ENCODE data around the gene TGM3.

DNA sequence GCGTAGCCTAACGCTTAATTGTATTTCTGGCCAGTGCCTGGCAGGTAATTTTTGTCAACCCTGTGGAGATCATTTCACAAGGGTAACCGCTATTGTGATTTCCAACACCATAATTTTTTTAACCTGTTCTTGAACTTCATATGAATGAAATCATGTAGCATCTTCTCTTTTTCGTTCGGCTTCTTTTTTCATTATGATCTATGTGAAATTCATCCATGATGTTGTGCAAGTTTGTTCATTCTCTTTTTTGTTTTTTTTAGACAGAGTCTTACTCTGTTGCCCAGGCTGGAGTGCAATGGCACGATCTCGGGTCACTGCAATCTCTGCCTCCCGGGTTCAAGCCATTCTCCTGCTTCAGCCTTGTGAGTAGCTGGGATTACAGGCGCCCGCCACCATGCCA lies 42.5 kb upstream of the TGM3 start:
- TF ChIP-seq, protein P1, sequence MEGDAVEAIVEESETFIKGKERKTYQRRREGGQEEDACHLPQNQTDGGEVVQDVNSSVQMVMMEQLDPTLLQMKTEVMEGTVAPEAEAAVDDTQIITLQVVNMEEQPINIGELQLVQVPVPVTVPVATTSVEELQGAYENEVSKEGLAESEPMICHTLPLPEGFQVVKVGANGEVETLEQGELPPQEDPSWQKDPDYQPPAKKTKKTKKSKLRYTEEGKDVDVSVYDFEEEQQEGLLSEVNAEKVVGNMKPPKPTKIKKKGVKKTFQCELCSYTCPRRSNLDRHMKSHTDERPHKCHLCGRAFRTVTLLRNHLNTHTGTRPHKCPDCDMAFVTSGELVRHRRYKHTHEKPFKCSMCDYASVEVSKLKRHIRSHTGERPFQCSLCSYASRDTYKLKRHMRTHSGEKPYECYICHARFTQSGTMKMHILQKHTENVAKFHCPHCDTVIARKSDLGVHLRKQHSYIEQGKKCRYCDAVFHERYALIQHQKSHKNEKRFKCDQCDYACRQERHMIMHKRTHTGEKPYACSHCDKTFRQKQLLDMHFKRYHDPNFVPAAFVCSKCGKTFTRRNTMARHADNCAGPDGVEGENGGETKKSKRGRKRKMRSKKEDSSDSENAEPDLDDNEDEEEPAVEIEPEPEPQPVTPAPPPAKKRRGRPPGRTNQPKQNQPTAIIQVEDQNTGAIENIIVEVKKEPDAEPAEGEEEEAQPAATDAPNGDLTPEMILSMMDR (conservative IDR thresholded peaks at IDR 0.05): no peak
- no peak for TF ChIP-seq EZH2 (IDR thresholded peaks at IDR 0.05; ENCODE audit: low read depth)
